Adrenal gland (tissue), 5 donors: ENCODE data around the gene IFNL1.

Source experiments
- CTCF ChIP-seq, 6 experiments: fragments of 450-650 bp in 4 of 6; fragments of 200-600 bp in 2 of 6; sonication (generic) in 1 of 6; IDR thresholded peaks; 1 replicate in 5 of 6; 2 replicates in 1 of 6; pipeline versions ENCODE4 v1.5.1 to v1.8.0; 2016 to 2021; ENCODE audit warnings: antibody characterized with exemption in 6 of 6, mild to moderate bottlenecking in 2 of 6, moderate library complexity in 1 of 6
- POLR2A ChIP-seq, 2 donors: fragments of 450-650 bp; IDR thresholded peaks; one replicate each; pipeline ENCODE4 v1.6.1; 2017; ENCODE audit warnings: antibody characterized with exemption in 2 of 2, mild to moderate bottlenecking in 2 of 2, moderate library complexity in 1 of 2
- donor health status: DM: no; HTN: no; CAD: no.

- TF ChIP-seq CTCF (IDR thresholded peaks at IDR 0.05) (no peak), POLR2A (IDR thresholded peaks at IDR 0.05) (no peak)
Observed at GRCh38 chr19:39319098-39319891, 23.1 kb downstream of the IFNL1 start.
